Activated naive CD4-positive, alpha-beta T cell treated with anti-CD3 and anti-CD28 coated beads for 36 hours (primary cell): ENCODE measurements around the gene BCL11A. TPM values are rescaled to one million over a fixed set of nuclear protein-coding genes. Genes with fewer than 3 reads are reported as not detected.

ENCODE experiments used
- CTCF ChIA-PET: fragments of 350-600 bp; sonication (Branson Sonifier 250); formaldehyde crosslinking; loops from one replicate; lab custom pipeline; 2021; ENCODE audit warnings: antibody characterized with exemption; lab: Charles Lee
- DNase-seq: peaks from one replicate; pipeline ENCODE4 v3.0.0-alpha.2; 2020
- H3K27ac Mint-ChIP-seq: one replicate; pipeline ENCODE4 v1.8.0; 2021; ENCODE audit warnings: mild to moderate bottlenecking, mixed read lengths
- H3K27me3 Mint-ChIP-seq: one replicate; pipeline ENCODE4 v1.8.0; 2021; ENCODE audit warnings: low read depth, mixed read lengths
- H3K36me3 Mint-ChIP-seq: one replicate; pipeline ENCODE4 v1.8.0; 2021; ENCODE audit warnings: low read depth, mixed read lengths
- H3K4me1 Mint-ChIP-seq: one replicate; pipeline ENCODE4 v1.8.0; 2021; ENCODE audit warnings: low read depth, mixed read lengths
- H3K4me3 Mint-ChIP-seq: one replicate; pipeline ENCODE4 v1.8.0; 2021; ENCODE audit warnings: mild to moderate bottlenecking, moderate library complexity, mixed read lengths
- H3K9me3 Mint-ChIP-seq: one replicate; pipeline ENCODE4 v1.8.0; 2021; ENCODE audit warnings: mixed read lengths
- intact Hi-C: fragments of 100-400 bp; cut with micrococcal nuclease; formaldehyde crosslinking; loops from one replicate; pipeline ENCODE4 v1.15.1; 2023
- total RNA-seq, 2 experiments: library from RNA; stranded (reverse); gene quantifications; one replicate each; pipeline ENCODE4 v1.2.3, GENCODE V29; 2021

BCL11A gene
- total RNA-seq, 2 experiments from 2014 or later: 0.52 to 0.67 TPM

DNA sequence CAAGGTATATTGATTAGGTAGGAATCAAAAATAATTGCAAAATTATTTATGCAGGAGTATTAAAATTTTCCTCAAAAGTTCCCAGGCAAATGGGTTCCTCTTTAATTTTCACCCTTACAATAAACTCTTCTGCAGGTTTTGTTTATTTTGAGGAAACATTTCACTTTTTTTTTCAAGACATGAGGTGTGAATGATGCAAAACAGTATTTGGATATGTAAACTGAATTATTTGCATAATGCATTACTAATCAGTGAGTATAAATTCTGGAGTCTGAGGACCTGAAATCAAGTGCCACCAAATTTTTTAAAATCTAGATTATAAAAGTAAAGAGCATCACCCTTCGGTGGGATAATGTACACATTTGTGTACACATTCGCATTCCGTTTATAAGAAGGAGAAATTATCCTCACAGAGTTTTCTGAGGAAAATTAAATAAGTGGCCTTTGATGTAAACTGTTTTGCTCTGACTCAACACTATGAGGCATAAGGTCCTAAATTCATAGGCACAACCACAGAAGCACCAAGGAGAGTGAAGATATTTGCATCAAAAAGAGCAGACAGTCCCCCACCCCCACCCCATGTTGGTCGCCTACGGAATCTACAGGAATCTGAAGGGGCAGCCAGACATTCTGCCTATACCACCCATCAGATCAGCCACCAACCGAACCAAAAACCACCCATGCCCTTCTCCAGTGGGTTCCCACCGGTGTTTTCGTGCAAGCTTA is 33.1 kb downstream of the BCL11A start:
- DNase-seq: no peak
- Mint-ChIP-seq H3K4me1 (peaks cover 9% of the 10 kb centered on the region), H3K9me3 (no peaks in the 10 kb centered on the region), H3K27me3 (peaks cover 8% of the 10 kb centered on the region), H3K4me3 (no peak overlapping the region), H3K36me3 (no peaks in the 10 kb centered on the region), H3K27ac (no peak overlapping the region)
- intact Hi-C loops: no loop called here
- CTCF ChIA-PET: interaction anchor here (1.0 kb wide), 1 partner anchor 62 kb away, joined by 3 read pairs; no protein-coding TSS in a partner anchor

DNA sequence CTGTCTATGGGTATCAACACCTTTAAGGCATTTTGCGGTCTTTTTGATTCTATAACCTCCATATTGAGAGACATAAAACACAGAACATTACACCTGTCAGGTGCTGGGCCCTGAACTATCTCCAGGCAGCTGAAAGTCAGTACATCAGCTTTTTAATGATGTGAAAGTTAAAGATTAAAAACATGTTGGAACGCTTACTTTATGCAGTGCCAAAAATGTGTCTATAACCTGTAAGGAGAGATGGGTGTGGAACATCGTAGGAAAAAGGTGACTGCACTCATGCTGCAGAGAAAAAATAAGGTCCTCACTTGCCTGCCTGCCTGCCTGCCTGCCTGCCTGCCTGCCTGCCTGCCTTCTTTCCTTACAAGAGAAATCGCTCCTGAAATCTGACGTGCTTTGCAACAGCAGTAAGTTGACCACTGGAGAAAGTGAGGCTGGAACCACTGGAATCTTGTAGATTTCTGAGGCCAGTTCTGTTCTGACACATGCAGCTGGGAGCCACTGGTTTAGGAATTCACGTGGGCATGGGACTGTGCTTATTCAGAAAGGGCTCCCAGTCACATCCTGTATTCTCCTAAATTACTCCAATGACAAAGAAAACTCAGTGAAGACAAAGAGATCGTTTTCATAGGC is 34.1 kb downstream of the BCL11A start:
- no peaks in the 10 kb centered on the region for H3K36me3 Mint-ChIP-seq
- DNase-seq: no peak
- peaks cover 10% of the 10 kb centered on the region for H3K4me1 Mint-ChIP-seq
- H3K27ac Mint-ChIP-seq: no peak overlapping the region
- no peak overlapping the region for H3K4me3 Mint-ChIP-seq
- peaks cover 9% of the 10 kb centered on the region for H3K27me3 Mint-ChIP-seq
- no peaks in the 10 kb centered on the region for H3K9me3 Mint-ChIP-seq
- CTCF ChIA-PET: no interaction called here
- intact Hi-C loops: no loop called here

DNA sequence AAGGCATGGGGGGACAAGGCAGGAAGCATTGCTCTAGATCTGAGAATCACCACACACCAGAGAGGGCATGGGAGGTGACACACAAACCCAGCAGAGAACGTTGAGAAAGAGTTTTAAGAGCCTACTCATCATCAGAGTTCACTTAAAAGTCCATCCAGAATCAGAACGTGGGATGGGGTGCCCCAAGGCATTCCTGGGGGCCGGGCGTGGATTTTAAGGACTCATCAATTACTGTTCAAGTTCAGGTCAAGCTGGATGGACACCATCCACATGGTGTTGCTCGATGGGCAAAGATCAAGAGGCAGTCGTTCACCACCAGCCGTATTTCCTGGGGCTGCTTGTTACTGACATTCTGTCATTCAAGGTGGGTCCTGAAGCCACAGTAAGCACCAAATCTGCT is 34.9 kb downstream of the BCL11A start:
- H3K27me3 Mint-ChIP-seq: peaks cover 12% of the 10 kb centered on the region
- DNase-seq: no peak
- H3K4me3 Mint-ChIP-seq: no peak overlapping the region
- peaks cover 10% of the 10 kb centered on the region for H3K4me1 Mint-ChIP-seq
- H3K27ac Mint-ChIP-seq: no peak overlapping the region
- H3K9me3 Mint-ChIP-seq: no peaks in the 10 kb centered on the region
- CTCF ChIA-PET: interaction anchor here (0.5 kb wide), 1 partner anchor 92 kb away, joined by 4 read pairs; no protein-coding TSS in a partner anchor
- no peaks in the 10 kb centered on the region for H3K36me3 Mint-ChIP-seq
- intact Hi-C loops: no loop called here

DNA sequence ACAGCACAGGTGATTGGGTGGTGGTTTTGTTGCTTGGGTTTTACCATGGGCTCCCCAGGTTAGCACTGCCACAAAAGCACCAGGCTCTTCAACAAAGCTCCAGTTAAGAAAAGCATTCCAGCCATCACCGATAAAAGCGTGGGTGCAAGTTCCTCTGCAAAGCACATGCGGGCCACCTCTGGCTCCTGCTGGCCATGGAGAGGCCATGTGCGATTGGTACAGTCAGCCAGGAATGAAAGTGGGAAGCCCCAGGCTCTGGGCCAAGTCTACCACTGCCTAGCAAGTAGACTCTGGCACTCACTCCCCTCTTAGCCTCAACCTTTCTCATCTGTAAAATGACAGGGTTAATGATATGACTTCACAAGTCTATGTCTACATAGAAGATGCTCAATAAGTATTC is 36.0 kb downstream of the BCL11A start:
- peaks cover 10% of the 10 kb centered on the region for H3K4me1 Mint-ChIP-seq
- DNase-seq: no peak
- no peaks in the 10 kb centered on the region for H3K36me3 Mint-ChIP-seq
- H3K4me3 Mint-ChIP-seq: no peak overlapping the region
- CTCF ChIA-PET: no interaction called here
- peaks cover 14% of the 10 kb centered on the region for H3K27me3 Mint-ChIP-seq
- H3K9me3 Mint-ChIP-seq: no peaks in the 10 kb centered on the region
- intact Hi-C loops: no loop called here
- H3K27ac Mint-ChIP-seq: no peak overlapping the region

DNA sequence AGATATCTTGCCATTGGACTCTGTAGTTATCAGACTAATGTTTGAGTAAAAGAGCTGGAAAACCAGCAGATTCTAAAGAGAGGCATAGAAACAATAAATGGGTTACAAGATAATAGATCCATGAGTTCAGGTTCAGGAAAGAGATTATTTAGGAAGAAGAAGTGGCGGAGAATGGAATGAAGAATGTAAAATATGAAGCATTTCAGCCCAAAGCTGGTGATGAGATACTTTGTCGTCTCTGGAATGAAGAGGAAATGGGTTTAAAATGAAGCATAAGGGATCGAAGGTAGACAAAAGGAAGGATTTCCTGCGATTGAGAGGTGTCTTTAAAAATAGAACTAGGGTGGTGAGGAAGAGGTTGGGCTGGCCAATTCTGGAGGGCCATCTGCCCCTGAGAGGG is 36.6 kb downstream of the BCL11A start:
- DNase-seq: no peak
- no peak overlapping the region for H3K27ac Mint-ChIP-seq
- peaks cover 10% of the 10 kb centered on the region for H3K4me1 Mint-ChIP-seq
- intact Hi-C loops: no loop called here
- no peak overlapping the region for H3K4me3 Mint-ChIP-seq
- peaks cover 14% of the 10 kb centered on the region for H3K27me3 Mint-ChIP-seq
- no peaks in the 10 kb centered on the region for H3K36me3 Mint-ChIP-seq
- CTCF ChIA-PET: no interaction called here
- no peaks in the 10 kb centered on the region for H3K9me3 Mint-ChIP-seq

DNA sequence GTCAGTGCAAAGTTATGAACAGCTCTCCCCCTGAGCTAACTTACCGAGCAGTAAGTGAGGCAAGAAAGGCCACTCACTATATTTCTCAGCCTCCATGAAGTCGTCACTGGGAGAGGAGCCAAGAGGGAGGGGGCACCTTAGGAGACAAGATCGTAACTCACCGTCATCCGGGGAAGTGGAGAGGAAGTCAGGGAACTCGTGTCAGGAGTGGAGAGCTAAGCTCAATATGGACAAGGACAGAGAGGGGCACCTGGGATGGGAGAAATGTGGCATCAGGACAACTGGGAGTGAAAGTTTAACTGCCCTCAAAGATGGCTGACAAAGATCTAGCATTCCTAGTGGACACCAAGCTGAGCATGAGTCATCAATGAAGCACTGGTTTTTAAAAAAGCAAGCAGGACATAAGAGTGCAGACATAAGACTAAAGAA is 37.1 kb downstream of the BCL11A start:
- DNase-seq: no peak
- intact Hi-C loops: no loop called here
- H3K4me3 Mint-ChIP-seq: no peak overlapping the region
- H3K27me3 Mint-ChIP-seq: peaks cover 14% of the 10 kb centered on the region
- CTCF ChIA-PET: no interaction called here
- H3K27ac Mint-ChIP-seq: no peak overlapping the region
- no peaks in the 10 kb centered on the region for H3K36me3 Mint-ChIP-seq
- no peaks in the 10 kb centered on the region for H3K9me3 Mint-ChIP-seq
- peaks cover 10% of the 10 kb centered on the region for H3K4me1 Mint-ChIP-seq

DNA sequence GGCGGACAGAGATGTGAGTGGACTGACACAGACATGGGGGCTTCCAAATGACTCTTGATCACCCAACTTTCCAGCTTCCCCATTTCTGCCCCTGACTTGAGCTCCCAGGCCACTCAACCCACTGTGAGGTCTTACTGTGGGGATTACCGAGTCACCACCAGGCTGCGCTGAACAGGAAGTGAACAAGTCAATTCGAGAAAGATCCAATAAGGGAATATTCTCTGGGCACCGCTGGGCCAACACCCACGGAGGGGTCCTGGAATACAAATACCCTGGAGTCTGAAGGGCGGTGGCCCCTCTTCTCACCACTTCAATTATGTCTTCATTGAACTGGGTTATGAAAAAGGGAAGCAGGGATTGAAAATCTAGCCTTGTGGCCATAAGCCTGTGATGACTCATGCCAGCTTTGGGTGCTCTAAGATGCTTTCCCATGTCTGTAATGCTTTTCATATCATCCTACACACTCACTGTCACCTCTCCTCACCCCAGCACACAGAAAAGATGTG is 37.7 kb downstream of the BCL11A start:
- H3K36me3 Mint-ChIP-seq: no peaks in the 10 kb centered on the region
- DNase-seq: peak; percentile 23
- H3K4me3 Mint-ChIP-seq: no peak overlapping the region
- no peak overlapping the region for H3K27ac Mint-ChIP-seq
- H3K27me3 Mint-ChIP-seq: peaks cover 15% of the 10 kb centered on the region
- CTCF ChIA-PET: no interaction called here
- H3K4me1 Mint-ChIP-seq: peaks cover 10% of the 10 kb centered on the region
- intact Hi-C loops: no loop called here
- no peaks in the 10 kb centered on the region for H3K9me3 Mint-ChIP-seq

DNA sequence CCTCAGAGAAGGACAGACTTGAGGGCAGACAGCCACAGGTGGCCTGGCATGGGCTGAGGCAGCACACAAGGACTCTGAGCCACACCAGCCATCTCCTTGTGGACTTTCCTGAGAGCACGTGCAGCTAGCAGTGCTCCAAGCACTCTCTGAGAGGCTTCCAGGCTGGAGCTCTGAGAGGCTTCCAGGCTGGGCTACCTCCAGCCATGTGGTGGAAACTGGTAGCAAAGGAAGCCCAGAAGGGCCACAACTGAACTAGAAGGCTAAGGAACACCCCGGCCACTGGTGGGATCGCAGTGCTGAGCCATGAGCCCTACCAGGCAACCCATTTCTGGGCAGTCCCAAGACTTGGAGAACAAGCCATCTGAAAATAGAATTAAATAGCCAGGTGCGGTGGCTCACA is 39.5 kb downstream of the BCL11A start:
- no peak overlapping the region for H3K4me3 Mint-ChIP-seq
- CTCF ChIA-PET: no interaction called here
- no peak overlapping the region for H3K27ac Mint-ChIP-seq
- DNase-seq: no peak
- peaks cover 10% of the 10 kb centered on the region for H3K4me1 Mint-ChIP-seq
- intact Hi-C loops: no loop called here
- no peaks in the 10 kb centered on the region for H3K36me3 Mint-ChIP-seq
- H3K27me3 Mint-ChIP-seq: peaks cover 24% of the 10 kb centered on the region
- no peaks in the 10 kb centered on the region for H3K9me3 Mint-ChIP-seq

DNA sequence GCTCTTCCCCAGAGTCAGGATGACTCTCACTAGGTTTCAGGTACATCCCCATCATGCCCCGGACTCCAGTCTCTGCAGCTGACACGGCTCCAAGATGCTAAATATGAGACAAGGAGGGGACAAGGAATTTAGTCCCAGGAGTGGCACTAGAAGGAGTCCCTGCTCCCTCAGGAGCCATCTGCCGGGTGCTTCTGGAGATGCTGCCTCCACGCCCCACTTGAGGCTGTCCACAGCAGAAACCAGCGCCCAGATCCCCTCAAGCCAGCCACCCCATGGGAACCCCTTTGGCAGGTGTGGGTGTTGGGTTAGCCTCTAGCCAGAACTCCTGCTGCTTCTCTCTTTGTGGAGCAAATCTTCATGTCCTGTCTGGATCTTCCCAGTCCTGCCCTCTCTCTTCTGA is 40.3 kb downstream of the BCL11A start:
- intact Hi-C loops: no loop called here
- peaks cover 10% of the 10 kb centered on the region for H3K4me1 Mint-ChIP-seq
- H3K9me3 Mint-ChIP-seq: no peaks in the 10 kb centered on the region
- no peak overlapping the region for H3K4me3 Mint-ChIP-seq
- no peak for DNase-seq
- no peak overlapping the region for H3K27ac Mint-ChIP-seq
- H3K36me3 Mint-ChIP-seq: no peaks in the 10 kb centered on the region
- CTCF ChIA-PET: no interaction called here
- H3K27me3 Mint-ChIP-seq: peaks cover 24% of the 10 kb centered on the region

DNA sequence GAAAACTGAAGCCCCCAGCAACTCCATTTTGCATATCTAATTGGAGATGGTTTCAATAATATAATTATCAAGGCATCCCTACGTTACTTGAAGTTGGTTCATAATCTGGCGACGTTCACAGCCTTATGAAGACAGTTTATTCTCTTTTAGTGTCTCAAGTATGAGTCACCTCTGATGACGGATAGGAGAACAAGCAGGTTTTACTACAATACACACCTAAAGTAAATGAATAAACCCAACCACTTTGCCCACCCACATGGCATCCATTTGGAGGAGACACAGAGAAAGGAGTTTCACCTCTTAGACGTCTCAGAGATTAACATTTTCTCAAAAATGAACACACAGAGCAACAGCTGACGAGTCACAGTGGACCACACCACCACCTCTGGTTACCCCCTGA is 40.8 kb downstream of the BCL11A start:
- no peaks in the 10 kb centered on the region for H3K9me3 Mint-ChIP-seq
- peaks cover 10% of the 10 kb centered on the region for H3K4me1 Mint-ChIP-seq
- no peak for DNase-seq
- H3K36me3 Mint-ChIP-seq: no peaks in the 10 kb centered on the region
- intact Hi-C loops: no loop called here
- CTCF ChIA-PET: no interaction called here
- H3K4me3 Mint-ChIP-seq: no peak overlapping the region
- H3K27ac Mint-ChIP-seq: no peak overlapping the region
- peaks cover 28% of the 10 kb centered on the region for H3K27me3 Mint-ChIP-seq

DNA sequence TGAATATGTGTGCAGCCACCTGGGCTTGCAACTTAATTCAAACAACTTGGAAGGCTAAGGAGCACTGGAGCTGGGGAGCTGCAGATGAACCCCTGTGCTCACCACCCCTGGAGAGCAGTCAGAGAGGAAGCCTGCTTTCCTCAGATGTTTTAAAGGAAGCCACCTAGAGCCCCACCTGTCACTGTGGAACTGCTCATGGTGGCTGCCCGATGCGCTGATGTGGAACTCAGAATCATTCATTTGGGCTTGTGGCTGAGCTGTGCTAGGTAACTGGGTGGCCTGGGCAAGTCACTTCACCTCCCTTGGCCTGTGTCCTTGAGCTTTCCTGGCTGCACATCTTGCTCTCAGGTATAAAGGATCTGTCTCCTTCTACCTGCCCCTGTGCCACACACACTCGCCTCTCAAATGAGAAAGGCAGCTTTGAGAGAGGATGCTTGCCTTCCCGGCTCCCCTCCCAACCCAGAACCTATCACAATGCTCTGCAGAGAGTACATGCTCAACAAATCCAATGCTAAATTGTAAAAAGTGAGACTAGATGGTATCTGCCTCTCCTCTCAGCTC is 41.3 kb downstream of the BCL11A start:
- intact Hi-C loops: no loop called here
- H3K36me3 Mint-ChIP-seq: no peaks in the 10 kb centered on the region
- H3K4me1 Mint-ChIP-seq: peaks cover 10% of the 10 kb centered on the region
- no peaks in the 10 kb centered on the region for H3K9me3 Mint-ChIP-seq
- peaks cover 28% of the 10 kb centered on the region for H3K27me3 Mint-ChIP-seq
- H3K4me3 Mint-ChIP-seq: no peak overlapping the region
- CTCF ChIA-PET: interaction anchor here (0.7 kb wide), 1 partner anchor 36 kb away, joined by 3 read pairs; no protein-coding TSS in a partner anchor
- H3K27ac Mint-ChIP-seq: no peak overlapping the region
- DNase-seq: no peak

DNA sequence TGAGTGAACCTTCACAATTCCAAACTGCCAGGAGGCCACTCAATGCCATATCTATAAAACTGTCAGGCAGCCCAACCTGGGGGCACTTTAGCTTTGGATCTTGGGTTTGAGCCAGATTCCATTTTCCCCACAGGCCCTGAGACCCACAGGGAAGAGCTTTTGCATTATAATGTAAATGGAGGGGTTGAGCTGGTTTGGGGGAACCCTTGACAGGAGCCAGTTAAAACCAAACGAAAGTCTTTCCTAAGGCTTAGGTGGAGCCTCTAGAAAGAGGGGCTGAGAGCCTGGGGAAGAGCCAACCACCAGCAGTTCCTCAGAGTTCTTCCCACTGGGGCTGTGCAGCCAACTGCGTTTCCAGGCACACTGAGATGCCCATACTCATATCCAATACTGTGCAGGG is 42.7 kb downstream of the BCL11A start:
- DNase-seq: no peak
- CTCF ChIA-PET: interaction anchor here (0.8 kb wide), 1 partner anchor 47 kb away, joined by 3 read pairs; no protein-coding TSS in a partner anchor
- no peaks in the 10 kb centered on the region for H3K36me3 Mint-ChIP-seq
- peaks cover 25% of the 10 kb centered on the region for H3K27me3 Mint-ChIP-seq
- H3K9me3 Mint-ChIP-seq: no peaks in the 10 kb centered on the region
- peaks cover 6% of the 10 kb centered on the region for H3K4me1 Mint-ChIP-seq
- H3K4me3 Mint-ChIP-seq: no peak overlapping the region
- intact Hi-C loops: no loop called here
- H3K27ac Mint-ChIP-seq: no peak overlapping the region
